NCI-H446 (cell line): ENCODE data around the gene PLA2G2D.
A peak's percentile ranks its signal among the peaks of the same experiment; 100 is the strongest.

ENCODE experiments used
- DNase-seq, 2 experiments: peaks; one replicate each; lab custom pipeline; 2025; lab: John Stamatoyannopoulos, UW

PLA2G2D gene, protein sequence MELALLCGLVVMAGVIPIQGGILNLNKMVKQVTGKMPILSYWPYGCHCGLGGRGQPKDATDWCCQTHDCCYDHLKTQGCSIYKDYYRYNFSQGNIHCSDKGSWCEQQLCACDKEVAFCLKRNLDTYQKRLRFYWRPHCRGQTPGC

GRCh38 chr1:20119347-20119746 lies at the start of gene PLA2G2D:
Gene PLA2G2D (minus strand): TSS chr1:20119536. CDS start chr1:20119498, 38 bp downstream.
- DNase-seq: no peak

DNA sequence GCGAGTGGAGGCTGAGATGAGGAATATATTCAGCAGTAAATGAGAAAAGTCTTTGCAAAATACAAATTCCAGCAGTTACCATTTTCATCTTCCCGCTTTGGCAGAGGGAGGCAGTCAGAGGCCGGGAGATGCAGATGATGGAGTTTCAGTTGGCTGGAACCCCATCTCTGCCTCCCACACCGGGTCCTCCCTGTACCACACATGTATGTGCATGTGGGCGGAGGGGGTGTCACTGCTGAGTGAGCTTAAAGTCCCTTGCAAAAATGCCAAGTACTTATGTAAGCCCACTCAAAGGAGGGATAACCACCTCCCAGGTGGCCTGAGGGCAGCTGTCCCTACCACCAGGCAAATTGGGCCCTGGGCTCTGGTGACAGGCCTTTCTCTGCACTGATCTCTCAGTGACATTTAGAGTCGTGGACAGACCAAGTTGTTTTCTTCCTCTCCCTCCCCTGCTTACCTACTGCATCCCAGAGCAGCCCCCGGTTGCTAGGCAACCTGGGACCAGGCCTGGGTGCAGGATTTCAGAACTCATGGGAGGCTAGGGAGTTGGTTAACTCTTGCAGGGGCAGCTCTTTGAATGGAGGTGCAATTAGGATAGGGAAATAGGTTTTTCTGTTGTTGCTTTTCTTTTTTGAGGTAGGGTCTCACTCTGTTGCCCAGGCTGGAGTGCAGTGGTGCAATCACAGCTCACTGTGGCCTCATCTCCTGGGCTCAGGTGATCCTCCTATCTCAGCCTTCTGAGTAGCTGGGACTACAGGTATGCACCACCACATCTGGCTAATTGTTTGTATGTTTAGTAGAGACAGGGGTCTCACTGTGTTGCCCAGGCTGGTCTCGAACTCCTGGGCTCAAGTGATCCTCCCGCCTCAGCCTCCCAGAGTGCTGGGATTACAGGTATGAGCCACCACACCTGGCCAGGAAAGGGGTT lies 49.5 kb upstream of the PLA2G2D start:
- DNase-seq: no peak

- DNase-seq: no peak
Measured at GRCh38 chr1:20167126-20167525, 47.8 kb upstream of the PLA2G2D start.

DNA sequence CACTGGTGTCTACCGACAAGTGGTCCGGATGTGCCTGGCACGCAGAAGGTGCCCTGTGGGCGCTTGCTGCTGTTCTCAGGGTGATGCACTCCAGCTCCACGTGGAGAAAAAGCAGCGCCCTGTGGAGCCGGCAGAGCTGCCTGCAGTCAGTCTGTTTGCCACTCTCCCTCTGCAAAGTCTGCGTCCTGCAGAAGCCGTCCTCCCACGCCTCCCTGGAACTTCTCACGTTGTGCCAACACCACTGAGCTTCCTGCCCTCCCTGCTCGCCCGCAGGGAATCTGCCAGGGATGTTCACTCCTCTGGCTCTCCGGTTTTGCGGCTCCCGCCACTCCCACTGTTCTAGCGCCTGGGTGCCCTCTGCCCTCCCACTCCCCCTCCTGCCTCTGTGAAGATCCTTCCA lies 46.7 kb upstream of the PLA2G2D start:
- DNase-seq: no peak

DNA sequence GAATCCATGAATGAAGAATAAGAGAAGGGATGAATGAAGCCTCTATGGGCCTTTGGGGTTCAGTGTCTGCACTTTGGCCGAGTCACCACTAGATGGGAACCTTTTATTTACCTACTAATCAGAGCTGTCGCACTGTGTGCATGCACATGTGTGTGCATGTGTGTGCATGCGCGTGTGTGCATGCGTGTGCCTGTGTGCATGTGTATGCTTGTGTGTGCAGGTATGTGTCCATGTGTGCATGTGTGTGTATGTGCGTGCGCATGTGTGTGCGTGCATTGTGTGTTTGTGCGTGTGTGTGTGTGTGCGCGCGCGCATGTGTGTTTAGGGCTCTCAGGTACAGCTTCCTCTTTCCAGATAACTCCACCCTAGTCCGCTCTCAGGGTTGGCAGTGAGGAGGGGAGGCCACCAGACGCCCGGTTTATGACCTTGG lies 46.2 kb upstream of the PLA2G2D start:
- DNase-seq: no peak

DNA sequence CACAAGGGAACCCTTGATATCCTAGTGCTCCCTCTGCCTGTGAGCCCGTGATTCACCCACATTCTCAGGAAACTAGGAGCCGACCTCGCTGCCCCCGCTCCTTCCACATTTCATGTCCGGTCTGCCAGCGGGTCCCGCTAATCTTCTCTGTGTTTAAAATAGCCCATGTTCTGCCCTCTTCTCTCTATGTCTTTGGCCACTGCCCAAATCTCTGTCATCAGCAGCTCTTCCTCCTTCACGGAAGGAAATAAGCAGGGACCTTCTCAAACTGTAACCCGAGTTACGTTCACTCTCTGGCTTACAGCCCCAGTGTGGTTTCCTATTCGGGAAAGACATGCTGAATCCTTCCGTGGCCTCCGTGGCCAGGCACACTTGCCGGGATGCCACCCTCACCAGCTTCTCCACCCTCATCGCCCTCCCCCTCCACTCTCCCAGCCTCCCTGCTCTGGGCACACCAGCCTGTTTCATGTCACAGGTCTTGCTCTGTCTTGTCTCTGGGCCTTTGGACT lies 45.4 kb upstream of the PLA2G2D start:
- DNase-seq: no peak

- no peak for DNase-seq
Measured at GRCh38 chr1:20160034-20160433, 40.7 kb upstream of the PLA2G2D start.

DNA sequence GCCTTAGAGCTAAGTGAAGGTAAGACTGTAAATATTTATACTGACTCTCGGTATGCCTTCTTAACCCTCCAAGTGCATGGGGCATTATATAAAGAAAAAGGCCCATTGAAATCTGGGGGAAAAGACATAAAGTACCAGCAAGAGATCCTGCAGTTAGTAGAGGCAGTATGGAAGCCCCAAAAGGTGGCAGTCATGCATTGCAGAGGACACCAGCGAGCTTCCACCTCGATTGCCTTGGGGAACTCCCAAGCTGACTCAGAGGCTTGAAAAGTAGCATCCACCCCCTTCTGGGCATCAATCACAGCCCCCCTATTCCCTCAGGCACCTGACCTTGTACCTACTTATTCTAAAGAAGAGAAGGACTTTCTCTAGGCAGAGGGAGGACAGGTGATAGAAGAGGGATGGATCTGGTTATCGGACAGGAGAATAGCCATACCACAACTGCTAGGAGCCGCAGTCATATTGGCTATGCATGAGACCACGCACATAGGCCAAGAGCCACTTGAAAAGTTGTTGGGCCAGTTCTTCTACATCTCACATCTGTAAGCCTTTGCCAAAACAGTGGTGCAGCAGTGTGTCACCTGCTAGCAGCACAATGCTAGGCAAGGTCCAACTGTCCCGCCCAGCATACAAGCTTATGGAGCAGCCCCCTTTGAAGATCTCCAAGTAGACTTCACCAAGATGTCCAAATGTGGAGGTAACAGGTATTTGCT lies 39.2 kb upstream of the PLA2G2D start:
- no peak for DNase-seq

GRCh38 chr1:20154301-20154831 lies 35.0 kb upstream of the PLA2G2D start:
- DNase-seq: no peak

DNA sequence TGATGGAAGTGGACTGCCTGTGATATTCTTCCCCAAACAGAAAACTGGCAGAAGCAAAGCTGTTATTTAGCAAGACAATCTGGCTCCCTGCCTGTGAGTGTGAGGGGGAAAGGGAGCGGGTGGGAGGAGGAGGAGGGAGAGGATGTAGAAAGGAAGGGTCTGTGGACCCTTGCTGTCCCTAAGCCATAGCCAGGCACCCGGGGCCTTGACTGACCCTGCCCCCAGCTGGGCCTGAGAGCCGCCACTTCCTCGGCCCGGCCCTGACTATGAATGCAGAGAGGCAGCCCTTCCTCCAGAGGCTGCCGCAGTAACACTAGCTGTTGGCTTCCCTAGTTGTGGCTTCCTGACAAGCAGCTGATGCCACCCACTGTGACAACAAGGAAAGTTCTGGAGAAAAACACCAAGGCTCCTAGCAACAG lies 33.7 kb upstream of the PLA2G2D start:
- DNase-seq: no peak

DNA sequence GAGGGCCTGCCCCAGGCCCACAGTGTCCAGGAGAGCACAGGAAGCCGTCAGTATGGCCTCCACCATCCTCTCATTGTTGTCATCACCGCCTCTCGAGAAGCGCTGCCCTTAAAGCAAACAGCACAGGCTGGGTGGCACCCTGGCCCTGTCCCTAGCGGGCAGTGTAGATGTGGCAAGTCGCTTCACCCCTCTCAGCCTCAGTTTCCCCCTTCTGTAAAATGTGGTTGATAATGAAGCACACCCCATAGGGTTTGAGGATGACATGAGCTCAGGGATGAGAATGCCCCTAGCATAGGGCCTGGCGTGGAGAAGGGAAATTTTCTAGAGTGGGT lies 33.2 kb upstream of the PLA2G2D start:
- no peak for DNase-seq

GRCh38 chr1:20151906-20152598 lies 32.7 kb upstream of the PLA2G2D start:
- peak; percentile 29 to 75 for DNase-seq

- DNase-seq: no peak
Measured at GRCh38 chr1:20150969-20151368, 31.6 kb upstream of the PLA2G2D start.

- DNase-seq: no peak
Measured at GRCh38 chr1:20150326-20150705, 31.0 kb upstream of the PLA2G2D start.

- DNase-seq: no peak
Measured at GRCh38 chr1:20149601-20150325, 30.4 kb upstream of the PLA2G2D start.

DNA sequence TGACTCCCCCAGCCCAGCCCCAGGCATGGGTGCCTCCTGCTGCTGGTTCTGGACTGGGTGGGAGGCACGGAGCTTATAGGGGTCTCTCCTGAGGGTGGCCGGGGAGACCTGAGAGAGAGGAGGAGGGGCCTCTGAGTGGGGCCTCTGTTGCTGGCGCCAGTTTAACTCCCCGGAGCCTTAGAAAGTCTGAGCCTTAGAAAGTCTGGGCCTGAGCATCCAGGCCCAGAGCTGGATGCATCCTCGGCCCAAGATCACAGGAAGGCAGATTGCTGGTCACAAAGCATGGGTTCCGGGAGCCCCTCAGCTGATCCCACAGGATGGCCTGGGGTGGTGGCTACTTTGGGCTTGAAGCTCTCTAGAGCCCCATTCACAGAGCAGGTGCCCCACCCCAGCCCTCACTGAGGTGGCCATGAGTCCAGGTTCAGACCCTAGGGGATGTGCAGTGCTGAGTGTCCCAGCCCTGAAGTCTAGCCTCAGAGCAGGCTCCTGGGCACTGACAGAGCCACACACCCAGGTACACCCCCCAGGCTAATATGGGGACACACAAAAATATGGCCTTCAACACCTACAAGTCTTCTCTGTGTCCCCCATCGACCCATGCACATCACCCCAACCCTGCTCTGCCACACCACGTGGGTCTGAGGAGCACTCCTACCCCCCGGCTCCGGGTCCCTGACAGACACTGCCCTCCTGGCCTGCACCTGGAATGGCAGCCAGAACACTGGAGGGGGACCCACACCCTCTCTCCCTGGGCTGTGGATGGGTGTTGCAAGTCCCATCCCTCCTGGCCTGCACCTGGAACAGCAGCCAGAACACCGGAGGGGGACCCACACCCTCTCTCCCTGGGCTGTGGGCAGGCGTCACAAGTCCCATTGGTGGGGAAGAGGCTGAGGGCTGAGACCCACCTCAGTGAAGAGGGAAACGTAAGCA lies 29.5 kb upstream of the PLA2G2D start:
- no peak for DNase-seq

GRCh38 chr1:20147846-20148570 lies 28.7 kb upstream of the PLA2G2D start:
- no peak for DNase-seq

- no peak for DNase-seq
Measured at GRCh38 chr1:20143734-20144565, 24.6 kb upstream of the PLA2G2D start.
